Panc1 (cell line): ENCODE results near the gene TERT. TPM values are rescaled to one million over a fixed set of nuclear protein-coding genes. Genes with fewer than 3 reads are reported as not detected.

Source experiments
- ATAC-seq: fragments of 200-7000 bp; cut with Tn5 transposase; 2 replicates; pipeline ENCODE4 v1.9.1; 2020; ENCODE audit warnings: mild to moderate bottlenecking, moderate library complexity
- BruUV-seq: library from RNA; stranded (reverse); fragments of 400-500 nt; replicated peaks from 2 replicates; lab custom pipeline; 2021; lab: Mats Ljungman, UMichigan
- CTCF ChIA-PET: fragments of 300-600 bp; sonication (Branson Sonifier 250); formaldehyde crosslinking; loops from one replicate; lab custom pipeline; 2022; ENCODE audit warnings: antibody characterized with exemption; lab: Charles Lee
- POLR2A ChIA-PET: fragments of 300-600 bp; sonication (Branson Sonifier 250); formaldehyde crosslinking; loops from one replicate; lab custom pipeline; 2022; ENCODE audit warnings: antibody characterized with exemption; lab: Charles Lee
- DNase-seq: peaks from one replicate; pipeline ENCODE4 v3.0.0-alpha.2; 2010; ENCODE audit warnings: low read depth, low spot score
- H3K27ac ChIP-seq: 2 replicates; pipeline ENCODE4 v1.5.1; 2011; ENCODE audit warnings: mild to moderate bottlenecking, low read length, inconsistent platforms
- H3K27me3 ChIP-seq: fragments of 200-500 bp; sonication (Bioruptor generic); 2 replicates; pipeline ENCODE4 v1.6.0; 2014; ENCODE audit warnings: low read length, inconsistent platforms; ENCODE audit not compliant: control insufficient read depth, insufficient read depth
- H3K36me3 ChIP-seq: fragments of 200-500 bp; sonication (Bioruptor generic); 2 replicates; pipeline ENCODE4 v1.5.1; 2014; ENCODE audit warnings: inconsistent platforms, mild to moderate bottlenecking, low read length, moderate library complexity; ENCODE audit not compliant: control insufficient read depth, insufficient read depth
- H3K4me1 ChIP-seq: 2 replicates; pipeline ENCODE4 v1.5.1; 2011; ENCODE audit warnings: inconsistent platforms, mild to moderate bottlenecking, low read length, moderate library complexity; ENCODE audit not compliant: control insufficient read depth, insufficient read depth
- H3K4me3 ChIP-seq, 2 experiments: 2 replicates each; pipeline ENCODE4 v1.5.1; 2011 to 2012; ENCODE audit warnings: low read depth in 2 of 2, low read length in 2 of 2, mild to moderate bottlenecking in 2 of 2, inconsistent platforms in 1 of 2, moderate library complexity in 1 of 2
- H3K9me3 ChIP-seq: fragments of 200-500 bp; sonication (Bioruptor generic); 2 replicates; pipeline ENCODE4 v1.5.1; 2014; ENCODE audit warnings: low read depth, mild to moderate bottlenecking, inconsistent platforms, low read length, moderate library complexity; ENCODE audit not compliant: control insufficient read depth, insufficient read depth
- CTCF ChIP-seq: fragments of 450-650 bp; IDR thresholded peaks from 2 replicates; pipeline ENCODE4 v1.5.1; 2017; ENCODE audit warnings: mild to moderate bottlenecking
- POLR2AphosphoS5 ChIP-seq: IDR thresholded peaks from 2 replicates; pipeline ENCODE4 v1.6.1; 2012; ENCODE audit warnings: mild to moderate bottlenecking, low read depth, low read length, moderate library complexity
- SIN3A ChIP-seq: IDR thresholded peaks from 2 replicates; pipeline ENCODE4 v1.6.1; 2012; ENCODE audit warnings: low read depth, mild to moderate bottlenecking, low read length, moderate library complexity, borderline replicate concordance; ENCODE audit not compliant: insufficient read depth
- TCF7L2 ChIP-seq: IDR thresholded peaks from 2 replicates; pipeline ENCODE4 v1.6.1; 2011; ENCODE audit warnings: mild to moderate bottlenecking, low read depth, low read length, inconsistent platforms
- in situ Hi-C: cut with HindIII; loops from 2 replicates; pipeline ENCODE4 v1.10.0; 2016; ENCODE audit warnings: low sequenced_read_pairs, low pct_unique_long_range_greater_than_20kb
- intact Hi-C: fragments of 100-400 bp; cut with micrococcal nuclease; formaldehyde crosslinking; loops from one replicate; pipeline ENCODE4 v1.10.0; 2022; ENCODE audit not compliant: unreplicated experiment
- total RNA-seq: library from RNA; stranded (reverse); gene quantifications from one replicate; pipeline ENCODE4 v1.2.1, GENCODE V29; 2021; ENCODE audit not compliant: unreplicated experiment
- TF ChIP-seq, protein P1 (sequence below), 2 experiments: IDR thresholded peaks; 2 replicates each; pipeline ENCODE4 v1.6.1; 2011 to 2012; ENCODE audit warnings: low read depth in 2 of 2, control low read depth in 1 of 2, low read length in 1 of 2, mild to moderate bottlenecking in 1 of 2, moderate library complexity in 1 of 2; ENCODE audit not compliant: insufficient read depth in 1 of 2

The TERT gene
- total RNA-seq, 1 experiment from 2014 or later, result 8.9 TPM

DNA sequence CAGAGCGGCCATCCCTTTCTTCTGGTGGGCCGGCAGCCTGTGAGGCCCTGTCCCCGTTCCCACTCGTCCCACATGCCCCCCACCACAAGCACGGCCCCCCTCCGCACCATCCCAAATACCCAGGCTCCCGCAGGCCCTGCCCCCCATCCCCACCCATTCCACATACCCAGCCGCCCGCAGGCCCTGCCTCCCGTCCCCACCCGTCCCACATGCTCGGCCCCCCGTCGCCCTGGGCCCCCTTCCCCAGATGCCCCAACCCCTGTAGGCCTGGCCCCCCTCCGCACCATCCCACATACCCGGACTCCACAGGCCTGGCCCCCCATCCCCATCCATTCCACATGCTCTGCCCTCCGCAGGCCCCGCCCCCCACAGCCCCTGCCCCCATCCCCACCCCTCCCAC, 82.0 kb downstream of the TERT start:
- DNase-seq, result no peak
- no peaks in the 10 kb centered on the region; the same call in 1 of the 2 replicates for H3K4me1 ChIP-seq
- no peak for ATAC-seq
- H3K9me3 ChIP-seq, result no peaks in the 10 kb centered on the region
- H3K36me3 ChIP-seq, result no peaks in the 10 kb centered on the region
- TF ChIP-seq POLR2AphosphoS5, result no peak
- TF ChIP-seq SIN3A, result no peak
- TF ChIP-seq TCF7L2, result no peak
- TF ChIP-seq, protein P1, sequence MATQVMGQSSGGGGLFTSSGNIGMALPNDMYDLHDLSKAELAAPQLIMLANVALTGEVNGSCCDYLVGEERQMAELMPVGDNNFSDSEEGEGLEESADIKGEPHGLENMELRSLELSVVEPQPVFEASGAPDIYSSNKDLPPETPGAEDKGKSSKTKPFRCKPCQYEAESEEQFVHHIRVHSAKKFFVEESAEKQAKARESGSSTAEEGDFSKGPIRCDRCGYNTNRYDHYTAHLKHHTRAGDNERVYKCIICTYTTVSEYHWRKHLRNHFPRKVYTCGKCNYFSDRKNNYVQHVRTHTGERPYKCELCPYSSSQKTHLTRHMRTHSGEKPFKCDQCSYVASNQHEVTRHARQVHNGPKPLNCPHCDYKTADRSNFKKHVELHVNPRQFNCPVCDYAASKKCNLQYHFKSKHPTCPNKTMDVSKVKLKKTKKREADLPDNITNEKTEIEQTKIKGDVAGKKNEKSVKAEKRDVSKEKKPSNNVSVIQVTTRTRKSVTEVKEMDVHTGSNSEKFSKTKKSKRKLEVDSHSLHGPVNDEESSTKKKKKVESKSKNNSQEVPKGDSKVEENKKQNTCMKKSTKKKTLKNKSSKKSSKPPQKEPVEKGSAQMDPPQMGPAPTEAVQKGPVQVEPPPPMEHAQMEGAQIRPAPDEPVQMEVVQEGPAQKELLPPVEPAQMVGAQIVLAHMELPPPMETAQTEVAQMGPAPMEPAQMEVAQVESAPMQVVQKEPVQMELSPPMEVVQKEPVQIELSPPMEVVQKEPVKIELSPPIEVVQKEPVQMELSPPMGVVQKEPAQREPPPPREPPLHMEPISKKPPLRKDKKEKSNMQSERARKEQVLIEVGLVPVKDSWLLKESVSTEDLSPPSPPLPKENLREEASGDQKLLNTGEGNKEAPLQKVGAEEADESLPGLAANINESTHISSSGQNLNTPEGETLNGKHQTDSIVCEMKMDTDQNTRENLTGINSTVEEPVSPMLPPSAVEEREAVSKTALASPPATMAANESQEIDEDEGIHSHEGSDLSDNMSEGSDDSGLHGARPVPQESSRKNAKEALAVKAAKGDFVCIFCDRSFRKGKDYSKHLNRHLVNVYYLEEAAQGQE (IDR thresholded peaks at IDR 0.05; ENCODE audit: insufficient read depth in 1 of 2, low read depth in 2 of 2, low read length in 1 of 2), result no peak
- no peak for TF ChIP-seq CTCF
- H3K27me3 ChIP-seq, result no peaks in the 10 kb centered on the region
- in situ Hi-C loops, result no loop called here
- CTCF ChIA-PET, result no interaction called here
- intact Hi-C loops, result no loop called here
- POLR2A ChIA-PET, result no interaction called here
- no peak overlapping the region for H3K4me3 ChIP-seq
- no peak overlapping the region for H3K27ac ChIP-seq
- BruUV-seq, result no TSS peak

GRCh38 chr5:1212271-1212670, 82.6 kb downstream of the TERT start:
- Histone ChIP-seq H3K4me3 (no peak overlapping the region), H3K36me3 (no peaks in the 10 kb centered on the region), H3K27me3 (no peaks in the 10 kb centered on the region), H3K4me1 (no peaks in the 10 kb centered on the region; the same call in 1 of the 2 replicates), H3K9me3 (no peaks in the 10 kb centered on the region), H3K27ac (no peak overlapping the region)
- no peak for DNase-seq
- in situ Hi-C loops, result no loop called here
- ChIA-PET CTCF (no interaction called here), POLR2A (no interaction called here)
- TF ChIP-seq TCF7L2 (no peak), POLR2AphosphoS5 (no peak), CTCF (no peak), SIN3A (no peak)
- TF ChIP-seq, protein P1 (IDR thresholded peaks at IDR 0.05; ENCODE audit: insufficient read depth in 1 of 2, low read depth in 2 of 2, low read length in 1 of 2), result no peak
- BruUV-seq, result no TSS peak
- ATAC-seq, result no peak
- intact Hi-C loops, result no loop called here
